Skeletal muscle tissue (tissue), 4 donors: Measurements from ENCODE around the gene AGPAT3. TPM values are rescaled to one million over a fixed set of nuclear protein-coding genes. Genes with fewer than 3 reads are reported as not detected.

Experiments used
- H3K27ac ChIP-seq: one replicate; pipeline ENCODE4 v1.7.0; 2013; ENCODE audit warnings: mild to moderate bottlenecking, low read depth, low read length, inconsistent platforms
- H3K27me3 ChIP-seq, 3 donors: one replicate each; pipeline ENCODE4 v1.7.0; 2013; ENCODE audit warnings: low read length in 3 of 3; ENCODE audit not compliant: control insufficient read depth in 3 of 3, insufficient read depth in 3 of 3
- H3K36me3 ChIP-seq, 3 donors: one replicate each; pipeline ENCODE4 v1.7.0; 2013; ENCODE audit warnings: low read length in 3 of 3; ENCODE audit not compliant: control insufficient read depth in 3 of 3, insufficient read depth in 3 of 3
- H3K4me1 ChIP-seq, 3 donors: one replicate each; pipeline ENCODE4 v1.7.0; 2013; ENCODE audit warnings: low read length in 3 of 3, mild to moderate bottlenecking in 3 of 3; ENCODE audit not compliant: control insufficient read depth in 3 of 3, insufficient read depth in 3 of 3
- H3K4me3 ChIP-seq, 3 donors: one replicate each; pipeline ENCODE4 v1.7.0; 2013; ENCODE audit warnings: low read length in 3 of 3
- H3K9ac ChIP-seq, 3 donors: one replicate each; pipeline ENCODE4 v1.7.0; 2013; ENCODE audit warnings: low read length in 3 of 3, mild to moderate bottlenecking in 3 of 3, moderate library complexity in 2 of 3, low read depth in 1 of 3
- H3K9me3 ChIP-seq, 3 donors: one replicate each; pipeline ENCODE4 v1.7.0; 2013; ENCODE audit warnings: low read length in 3 of 3; ENCODE audit not compliant: control insufficient read depth in 3 of 3
- total RNA-seq: library from RNA; depleted of rRNA; stranded (reverse); fragments of >200 nt; gene quantifications from one replicate; pipeline ENCODE4 v1.2.3, GENCODE V29; 2014
- donor health status: Osteomylitis.

Gene AGPAT3
- total RNA-seq, 1 donor from 2014 or later: 16.7 TPM

DNA sequence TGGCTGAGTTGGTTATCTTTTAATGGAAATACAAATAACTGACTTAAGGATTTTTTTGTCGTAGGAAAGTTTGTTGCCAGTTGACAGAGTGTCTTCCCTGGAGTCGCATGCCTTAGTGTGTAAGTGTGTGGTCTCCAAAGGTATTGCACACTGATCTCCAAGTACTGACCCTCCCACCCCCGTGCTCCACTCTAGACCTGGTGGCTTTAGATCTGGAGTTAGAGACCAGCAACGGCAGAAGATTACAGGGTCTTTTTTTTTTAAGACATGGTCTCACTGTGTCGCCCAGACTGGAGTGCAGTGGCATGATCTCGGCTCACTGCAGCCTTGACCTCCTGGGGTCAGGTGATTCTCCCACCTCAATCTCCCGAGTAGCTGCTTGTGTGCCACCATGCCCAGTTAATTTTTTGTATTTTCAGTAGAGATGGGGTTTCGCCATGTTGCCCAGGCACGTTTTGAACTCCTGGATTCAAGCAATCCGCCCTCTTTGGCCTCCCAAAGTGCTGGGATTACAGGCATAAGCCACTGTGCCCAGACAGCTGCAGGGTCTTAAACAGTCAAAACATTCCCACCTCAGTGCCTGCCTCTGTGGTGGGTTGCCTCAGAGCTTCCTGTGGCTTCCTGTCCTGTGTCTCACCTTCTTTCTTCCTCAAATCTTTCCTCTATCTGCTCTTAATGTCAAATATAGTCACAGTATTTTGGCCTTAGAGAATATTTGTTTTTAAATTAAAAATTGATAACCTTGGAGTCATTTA, 154.0 kb downstream of the AGPAT3 start:
- peaks cover 26 to 37% (median 29%) of the 10 kb centered on the region in 3 donors for H3K4me1 ChIP-seq
- no peaks in the 10 kb centered on the region for H3K9me3 ChIP-seq
- no peak overlapping the region for H3K27ac ChIP-seq
- no peak overlapping the region for H3K4me3 ChIP-seq
- H3K9ac ChIP-seq: peak overlapping the region in 1 of 3 donors; percentile 47
- no peaks in the 10 kb centered on the region for H3K27me3 ChIP-seq
- no peaks in the 10 kb centered on the region for H3K36me3 ChIP-seq

DNA sequence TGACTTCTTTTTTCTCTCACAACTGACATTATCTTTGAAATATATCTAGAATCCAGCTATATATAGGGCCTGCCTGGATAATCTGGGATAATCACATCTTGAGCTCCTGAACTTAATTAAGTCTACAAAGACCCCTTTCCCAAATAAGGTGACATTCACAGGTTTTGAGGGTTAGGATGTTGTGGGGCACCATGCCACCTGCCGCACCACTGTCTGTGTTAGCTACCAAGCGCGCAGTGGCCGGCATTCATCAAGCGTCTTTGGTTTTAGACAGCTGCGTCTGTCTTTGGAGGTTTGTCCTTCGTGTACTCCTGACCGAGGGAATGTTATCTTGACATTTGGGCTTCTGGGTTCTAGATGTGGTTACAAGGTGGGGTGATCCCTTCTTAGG, 154.5 kb downstream of the AGPAT3 start:
- no peaks in the 10 kb centered on the region for H3K36me3 ChIP-seq
- H3K27ac ChIP-seq: no peak overlapping the region
- peaks cover 26 to 38% (median 30%) of the 10 kb centered on the region in 3 donors for H3K4me1 ChIP-seq
- no peaks in the 10 kb centered on the region for H3K9me3 ChIP-seq
- H3K27me3 ChIP-seq: no peaks in the 10 kb centered on the region
- no peak overlapping the region for H3K4me3 ChIP-seq
- H3K9ac ChIP-seq: peak overlapping the region in 1 of 3 donors; percentile 47

DNA sequence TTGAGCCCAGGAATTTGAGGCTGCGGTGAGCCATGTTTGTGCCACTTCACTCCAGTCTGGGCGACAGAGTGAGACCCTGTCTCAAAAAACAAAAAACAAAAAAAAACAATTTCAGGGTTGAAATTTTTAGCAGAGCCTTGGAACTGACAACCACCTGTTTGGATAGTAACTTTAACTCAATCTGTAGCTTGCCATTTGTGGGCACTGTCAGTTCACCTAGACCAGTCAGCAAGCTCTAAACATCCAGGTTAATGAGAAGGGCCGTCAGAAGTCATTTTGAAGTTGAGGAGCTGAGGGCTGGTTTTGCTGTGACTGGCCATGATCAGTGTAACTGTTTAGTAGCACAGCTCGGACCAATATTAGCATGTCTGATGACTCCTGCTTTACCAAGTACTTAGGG, 155.5 kb downstream of the AGPAT3 start:
- H3K9ac ChIP-seq: peak overlapping the region in 1 of 3 donors; percentile 35
- peaks cover 32 to 46% (median 40%) of the 10 kb centered on the region in 3 donors for H3K4me1 ChIP-seq
- H3K36me3 ChIP-seq: no peaks in the 10 kb centered on the region
- H3K27ac ChIP-seq: peak overlapping the region; percentile 8
- H3K9me3 ChIP-seq: no peaks in the 10 kb centered on the region
- H3K4me3 ChIP-seq: no peak overlapping the region
- H3K27me3 ChIP-seq: no peaks in the 10 kb centered on the region

DNA sequence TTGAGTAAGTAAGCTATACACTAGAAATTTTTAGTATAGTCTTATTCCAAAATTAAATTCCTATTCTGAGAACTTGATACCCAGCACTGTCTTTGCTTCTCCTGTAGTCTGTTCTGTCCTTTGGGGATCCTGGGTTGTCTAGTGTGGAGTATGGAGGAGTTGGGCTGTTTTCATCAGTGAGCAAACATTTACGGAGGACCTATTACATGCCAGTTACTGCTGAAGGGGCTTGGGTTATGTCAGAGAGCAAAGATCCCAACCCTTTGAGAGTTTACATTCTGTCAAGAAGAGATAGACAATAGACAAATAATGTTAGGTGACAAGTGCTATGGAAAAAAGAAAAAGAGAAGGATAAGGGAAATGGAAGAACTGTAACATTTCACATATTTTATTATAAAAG, 156.0 kb downstream of the AGPAT3 start:
- H3K9ac ChIP-seq: peak overlapping the region in 1 of 3 donors; percentile 35
- no peaks in the 10 kb centered on the region for H3K27me3 ChIP-seq
- peaks cover 37 to 47% (median 41%) of the 10 kb centered on the region in 3 donors for H3K4me1 ChIP-seq
- no peak overlapping the region for H3K4me3 ChIP-seq
- no peaks in the 10 kb centered on the region for H3K9me3 ChIP-seq
- H3K27ac ChIP-seq: peak overlapping the region; percentile 8
- H3K36me3 ChIP-seq: no peaks in the 10 kb centered on the region

DNA sequence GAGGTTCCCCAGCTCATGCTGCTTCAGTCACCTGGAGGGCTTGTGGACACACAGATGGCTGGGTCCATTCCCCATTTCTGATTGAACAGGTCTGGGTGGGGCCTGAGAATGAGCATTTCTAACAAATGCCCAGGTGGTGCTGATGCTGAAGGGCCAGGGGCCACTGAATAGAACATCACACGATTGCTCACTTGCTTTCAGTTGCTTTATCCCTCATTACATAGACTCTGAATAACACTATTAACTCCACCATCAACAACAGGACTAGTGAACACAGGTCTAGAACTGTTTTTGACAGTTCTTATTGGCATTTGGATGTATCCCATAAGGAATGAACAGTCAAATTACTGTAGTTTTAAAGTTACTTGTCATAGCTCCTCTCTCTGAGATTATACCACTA, 159.2 kb downstream of the AGPAT3 start:
- H3K27me3 ChIP-seq: no peaks in the 10 kb centered on the region
- no peaks in the 10 kb centered on the region for H3K9me3 ChIP-seq
- H3K27ac ChIP-seq: no peak overlapping the region
- peaks cover 35 to 44% (median 37%) of the 10 kb centered on the region in 3 donors for H3K4me1 ChIP-seq
- no peak overlapping the region for H3K4me3 ChIP-seq
- H3K9ac ChIP-seq: peak overlapping the region in 1 of 3 donors; percentile 7
- H3K36me3 ChIP-seq: no peaks in the 10 kb centered on the region

DNA sequence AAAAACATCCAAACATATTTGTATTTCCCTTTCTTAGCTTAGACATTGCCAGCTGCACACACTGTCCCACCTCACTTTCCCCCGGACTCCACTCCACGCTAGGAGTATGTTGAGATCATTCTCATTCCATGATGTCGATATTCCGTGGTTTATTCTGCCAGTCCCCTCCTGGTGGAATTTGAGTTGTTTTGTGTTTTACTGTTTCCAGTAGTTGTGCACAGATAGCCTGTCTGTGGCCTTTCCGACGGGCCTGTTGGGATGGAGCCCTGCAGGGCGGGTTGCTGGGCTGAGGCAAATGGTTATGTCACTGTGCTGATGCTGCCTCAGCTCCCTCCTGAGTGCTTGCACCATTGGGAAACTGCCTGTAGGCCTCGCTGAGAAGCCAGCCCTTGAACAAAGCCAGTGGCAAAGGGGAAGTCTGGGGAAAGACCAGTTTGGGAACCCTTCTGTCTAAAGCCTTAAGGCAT, 159.9 kb downstream of the AGPAT3 start:
- H3K9ac ChIP-seq: peak overlapping the region in 2 of 3 donors; percentile 7 to 55
- H3K27ac ChIP-seq: peak overlapping the region; percentile 58
- no peaks in the 10 kb centered on the region for H3K9me3 ChIP-seq
- no peak overlapping the region for H3K4me3 ChIP-seq
- no peaks in the 10 kb centered on the region for H3K36me3 ChIP-seq
- no peaks in the 10 kb centered on the region for H3K27me3 ChIP-seq
- peaks cover 31 to 38% (median 32%) of the 10 kb centered on the region in 3 donors for H3K4me1 ChIP-seq

DNA sequence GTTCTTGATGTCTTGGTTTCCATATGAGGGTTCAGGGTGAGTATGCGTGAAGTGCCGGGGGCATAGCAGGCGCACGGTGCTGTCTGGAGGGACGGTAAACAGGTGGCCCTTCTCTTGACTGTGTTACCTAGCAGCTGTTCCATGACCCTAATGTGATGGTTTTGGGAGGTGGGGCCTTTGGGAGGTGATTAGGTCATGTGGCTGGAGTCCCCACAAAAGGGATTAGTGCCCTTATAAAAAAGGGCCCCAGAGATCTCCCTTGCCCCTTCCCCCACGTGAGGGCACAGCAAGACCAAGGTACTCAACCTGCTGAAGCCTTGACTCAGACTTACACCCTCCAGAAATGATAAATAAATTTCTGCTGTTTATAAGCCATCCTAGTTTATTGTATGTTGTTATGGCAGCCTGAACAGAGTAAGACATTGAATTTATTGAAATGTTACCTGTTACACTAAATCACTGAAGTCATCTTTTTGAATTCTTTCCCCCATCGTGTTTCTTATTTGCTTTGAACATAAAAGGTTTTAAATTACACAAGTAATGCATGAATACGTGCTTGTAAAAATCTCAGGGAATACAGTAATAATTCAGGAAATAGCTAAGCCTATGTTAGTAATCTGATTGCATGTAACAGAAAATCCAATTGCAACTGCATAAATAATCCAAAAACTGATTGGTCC, 162.7 kb downstream of the AGPAT3 start:
- peaks cover 0 to 2% (median 2%) of the 10 kb centered on the region in 3 donors for H3K36me3 ChIP-seq
- no peaks in the 10 kb centered on the region for H3K9me3 ChIP-seq
- peaks cover 19 to 24% (median 23%) of the 10 kb centered on the region in 3 donors for H3K4me1 ChIP-seq
- H3K9ac ChIP-seq: no peak overlapping the region
- no peak overlapping the region for H3K27ac ChIP-seq
- H3K27me3 ChIP-seq: no peaks in the 10 kb centered on the region
- no peak overlapping the region for H3K4me3 ChIP-seq

DNA sequence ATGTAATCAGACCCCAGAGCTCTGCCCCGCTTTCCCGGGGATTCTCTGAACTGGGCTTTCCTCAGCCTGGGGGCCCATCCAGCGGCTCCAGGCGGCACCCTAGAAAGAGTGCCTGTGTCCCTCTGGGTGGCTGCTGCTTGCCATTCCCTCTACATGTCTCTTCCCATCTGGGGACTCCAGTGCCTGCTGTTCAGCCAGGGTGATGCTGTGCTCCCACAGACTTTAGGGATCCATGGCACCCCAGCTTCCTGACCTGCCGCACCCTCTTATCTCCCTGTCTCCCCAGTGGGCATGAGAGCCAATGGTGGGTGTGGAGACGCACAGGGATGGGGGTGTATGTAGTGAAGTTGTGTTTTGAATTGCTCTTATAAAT, 163.2 kb downstream of the AGPAT3 start:
- Histone ChIP-seq H3K27me3 (no peaks in the 10 kb centered on the region), H3K9me3 (no peaks in the 10 kb centered on the region), H3K27ac (no peak overlapping the region), H3K4me3 (no peak overlapping the region), H3K4me1 (peaks cover 19 to 24% (median 23%) of the 10 kb centered on the region in 3 donors), H3K36me3 (peaks cover 0 to 6% (median 3%) of the 10 kb centered on the region in 3 donors), H3K9ac (no peak overlapping the region)

DNA sequence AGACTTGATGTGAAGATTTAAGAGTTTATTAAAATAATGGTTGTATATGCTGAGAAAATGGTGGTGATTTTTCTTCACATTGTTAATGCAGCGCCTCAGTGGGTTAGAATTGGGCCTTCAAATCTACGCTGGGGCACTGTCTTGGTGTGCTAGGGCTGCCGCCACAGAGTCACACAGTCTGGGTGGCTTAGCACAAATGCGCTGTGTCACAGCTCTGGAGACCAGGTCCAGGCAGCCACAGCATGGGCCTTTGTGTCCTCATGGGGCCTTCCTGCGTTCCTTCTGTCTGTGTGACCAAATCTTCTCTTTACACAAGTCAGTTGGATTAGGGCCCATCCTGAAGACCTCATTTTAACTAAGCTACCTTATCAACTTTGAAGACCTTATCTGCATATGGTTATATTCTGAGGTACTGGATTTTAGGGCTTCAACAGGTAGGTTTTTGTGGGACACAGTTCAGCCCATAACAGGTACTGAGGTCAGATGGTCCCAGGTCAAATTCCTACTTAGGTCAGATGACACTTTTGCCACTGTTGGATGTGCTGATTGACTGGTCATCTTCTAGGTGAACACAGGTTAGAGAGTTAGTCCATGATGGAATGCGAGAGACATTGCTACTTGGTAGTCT, 164.6 kb downstream of the AGPAT3 start:
- H3K27me3 ChIP-seq: no peaks in the 10 kb centered on the region
- no peak overlapping the region for H3K4me3 ChIP-seq
- H3K27ac ChIP-seq: no peak overlapping the region
- H3K9ac ChIP-seq: no peak overlapping the region
- peaks cover 14 to 18% (median 17%) of the 10 kb centered on the region in 3 donors for H3K4me1 ChIP-seq
- H3K36me3 ChIP-seq: peaks cover 4 to 10% (median 4%) of the 10 kb centered on the region in 3 donors
- H3K9me3 ChIP-seq: no peaks in the 10 kb centered on the region
